ENCODE data around the gene JAZF1. TPM values are rescaled to one million over a fixed set of nuclear protein-coding genes. Genes with fewer than 3 reads are reported as not detected.

The JAZF1 gene
- total and polyA plus RNA-seq, 12 donors: 6.9 to 42.3 (median 30.0) TPM

- TF ChIP-seq, protein P1, sequence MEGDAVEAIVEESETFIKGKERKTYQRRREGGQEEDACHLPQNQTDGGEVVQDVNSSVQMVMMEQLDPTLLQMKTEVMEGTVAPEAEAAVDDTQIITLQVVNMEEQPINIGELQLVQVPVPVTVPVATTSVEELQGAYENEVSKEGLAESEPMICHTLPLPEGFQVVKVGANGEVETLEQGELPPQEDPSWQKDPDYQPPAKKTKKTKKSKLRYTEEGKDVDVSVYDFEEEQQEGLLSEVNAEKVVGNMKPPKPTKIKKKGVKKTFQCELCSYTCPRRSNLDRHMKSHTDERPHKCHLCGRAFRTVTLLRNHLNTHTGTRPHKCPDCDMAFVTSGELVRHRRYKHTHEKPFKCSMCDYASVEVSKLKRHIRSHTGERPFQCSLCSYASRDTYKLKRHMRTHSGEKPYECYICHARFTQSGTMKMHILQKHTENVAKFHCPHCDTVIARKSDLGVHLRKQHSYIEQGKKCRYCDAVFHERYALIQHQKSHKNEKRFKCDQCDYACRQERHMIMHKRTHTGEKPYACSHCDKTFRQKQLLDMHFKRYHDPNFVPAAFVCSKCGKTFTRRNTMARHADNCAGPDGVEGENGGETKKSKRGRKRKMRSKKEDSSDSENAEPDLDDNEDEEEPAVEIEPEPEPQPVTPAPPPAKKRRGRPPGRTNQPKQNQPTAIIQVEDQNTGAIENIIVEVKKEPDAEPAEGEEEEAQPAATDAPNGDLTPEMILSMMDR (IDR thresholded peaks at IDR 0.05): no peak
- peaks cover 0 to 3% (median 0%) of the 10 kb centered on the region in 7 donors for H3K27me3 ChIP-seq
- H3K9me3 ChIP-seq: peaks cover 0 to 7% (median 0%) of the 10 kb centered on the region in 11 donors
- ATAC-seq (no peak), DNase-seq (no peak)
- H3K4me3 ChIP-seq: no peak overlapping the region
- H3K27ac ChIP-seq: no peak overlapping the region
- H3K4me1 ChIP-seq: peaks cover 0 to 10% (median 0%) of the 10 kb centered on the region in 9 donors
- intact Hi-C loops (cut with DNase I): no loop called here
- H3K36me3 ChIP-seq: no peaks in the 10 kb centered on the region
- WGBS, 2 donors: 88 to 93% methylated on average over 3 of the region's 3 CpGs
These were observed 24.9 kb upstream of the JAZF1 start for GRCh38 chr7:28205506-28205905.

DNA sequence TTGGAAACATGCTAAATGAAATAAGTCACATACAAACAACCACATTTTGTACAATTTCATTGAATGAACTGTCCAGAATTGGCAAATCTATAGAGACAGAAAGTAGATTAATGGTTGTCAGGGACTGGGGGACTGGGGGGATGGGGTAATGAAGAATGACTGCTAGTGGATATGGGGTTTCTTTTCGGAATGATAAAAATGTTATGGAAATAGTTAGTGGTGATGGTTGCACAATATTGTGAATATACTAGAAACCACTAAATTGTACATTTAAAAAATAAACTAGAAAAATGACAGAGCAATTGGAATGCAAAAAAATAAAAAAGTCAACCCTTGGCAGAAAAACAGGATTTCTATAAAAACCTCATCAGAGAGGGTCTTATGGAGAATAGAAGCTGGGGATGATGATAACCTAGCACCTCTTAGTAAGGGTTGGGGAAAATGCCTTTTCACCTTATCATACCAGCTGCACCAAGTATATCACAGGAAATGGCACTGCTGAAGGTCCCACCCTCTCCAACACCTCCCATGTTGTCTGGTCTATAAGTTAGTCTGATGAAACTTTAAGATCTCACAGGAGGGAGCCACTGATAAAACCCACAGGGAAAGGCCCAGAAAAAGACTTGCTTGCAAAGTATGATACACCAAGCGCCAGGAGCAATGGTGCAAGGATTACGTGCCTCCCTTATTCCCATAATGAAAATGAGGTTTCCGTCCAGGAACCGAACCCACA, 23.1 kb upstream of the JAZF1 start:
- ATAC-seq: no peak
- Histone ChIP-seq H3K4me3 (no peak overlapping the region), H3K9me3 (peaks cover 0 to 7% (median 0%) of the 10 kb centered on the region in 11 donors), H3K36me3 (no peaks in the 10 kb centered on the region), H3K27me3 (peaks cover 0 to 3% (median 0%) of the 10 kb centered on the region in 7 donors), H3K27ac (no peak overlapping the region), H3K4me1 (peaks cover 0 to 10% (median 0%) of the 10 kb centered on the region in 9 donors)
- intact Hi-C loops (cut with DNase I): no loop called here
- WGBS, 2 donors: 95 to 96% methylated on average over 5 of the region's 5 CpGs
- TF ChIP-seq, protein P1 (IDR thresholded peaks at IDR 0.05): no peak
- DNase-seq: no peak

- peaks cover 0 to 4% (median 0%) of the 10 kb centered on the region in 9 donors for H3K4me1 ChIP-seq
- DNase-seq (no peak), ATAC-seq (no peak)
- H3K27me3 ChIP-seq: peaks cover 0 to 3% (median 0%) of the 10 kb centered on the region in 7 donors
- intact Hi-C loops (cut with DNase I): no loop called here
- H3K27ac ChIP-seq: no peak overlapping the region
- H3K36me3 ChIP-seq: no peaks in the 10 kb centered on the region
- peaks cover 0 to 2% (median 0%) of the 10 kb centered on the region in 11 donors for H3K9me3 ChIP-seq
- no peak overlapping the region for H3K4me3 ChIP-seq
- TF ChIP-seq, protein P1 (IDR thresholded peaks at IDR 0.05): no peak
- 93 to 97% methylated on average over 9 of the region's 9 CpGs for WGBS, 2 donors
These were observed 21.6 kb upstream of the JAZF1 start for GRCh38 chr7:28202222-28202621.

- Histone ChIP-seq H3K4me3 (no peak overlapping the region), H3K36me3 (no peaks in the 10 kb centered on the region), H3K4me1 (peaks cover 0 to 4% (median 0%) of the 10 kb centered on the region in 9 donors), H3K27me3 (no peaks in the 10 kb centered on the region), H3K27ac (no peak overlapping the region), H3K9me3 (no peaks in the 10 kb centered on the region)
- intact Hi-C loops (cut with DNase I): no loop called here
- no peak for ATAC-seq
- WGBS, 2 donors: 57 to 61% methylated on average over 1 of the region's 1 CpG
- DNase-seq: no peak
- TF ChIP-seq, protein P1 (IDR thresholded peaks at IDR 0.05): no peak
These were observed 20.5 kb upstream of the JAZF1 start for GRCh38 chr7:28201131-28201530.
